H9 (cell line): ENCODE data around the gene EPN1. TPM values are rescaled to one million over a fixed set of nuclear protein-coding genes. Genes with fewer than 3 reads are reported as not detected.

Source experiments
- DNase-seq: peaks from one replicate; pipeline ENCODE4 v3.0.0-alpha.2; 2017
- H2AFZ ChIP-seq: one replicate; pipeline ENCODE4 v1.6.1; 2013; ENCODE audit warnings: mild to moderate bottlenecking, low read length, control low read depth, moderate library complexity
- H2AK5ac ChIP-seq: 2 replicates; pipeline ENCODE4 v1.6.1; 2013; ENCODE audit warnings: low read length, control low read depth, mixed read lengths; ENCODE audit not compliant: insufficient read length
- H2BK120ac ChIP-seq: one replicate; pipeline ENCODE4 v1.6.1; 2013; ENCODE audit warnings: low read depth, mild to moderate bottlenecking, low read length, control low read depth, inconsistent platforms; ENCODE audit not compliant: poor library complexity, severe bottlenecking
- H2BK12ac ChIP-seq: 2 replicates; pipeline ENCODE4 v1.6.1; 2013; ENCODE audit warnings: low read length, control low read depth, mixed read lengths, low read depth; ENCODE audit not compliant: insufficient read length
- H2BK15ac ChIP-seq: 2 replicates; pipeline ENCODE4 v1.6.1; 2013; ENCODE audit warnings: low read depth, low read length, control low read depth
- H2BK20ac ChIP-seq: one replicate; pipeline ENCODE4 v1.6.1; 2013; ENCODE audit warnings: low read depth, mild to moderate bottlenecking, low read length, control low read depth, inconsistent platforms; ENCODE audit not compliant: poor library complexity, severe bottlenecking
- H2BK5ac ChIP-seq: 2 replicates; pipeline ENCODE4 v1.6.1; 2013; ENCODE audit warnings: low read length, control low read depth, mixed read lengths; ENCODE audit not compliant: insufficient read length
- H3K14ac ChIP-seq: 2 replicates; pipeline ENCODE4 v1.6.1; 2013; ENCODE audit warnings: low read length, control low read depth; ENCODE audit not compliant: insufficient read depth
- H3K18ac ChIP-seq: 2 replicates; pipeline ENCODE4 v1.6.1; 2013; ENCODE audit warnings: low read depth, mild to moderate bottlenecking, mixed read lengths, low read length, control low read depth; ENCODE audit not compliant: insufficient read length
- H3K23ac ChIP-seq: 2 replicates; pipeline ENCODE4 v1.6.1; 2013; ENCODE audit warnings: low read length, control low read depth, mixed read lengths, low read depth; ENCODE audit not compliant: insufficient read length
- H3K23me2 ChIP-seq: 2 replicates; pipeline ENCODE4 v1.6.1; 2013; ENCODE audit warnings: low read depth, mild to moderate bottlenecking, mixed read lengths, low read length, control low read depth; ENCODE audit not compliant: insufficient read length, poor library complexity, severe bottlenecking
- H3K27ac ChIP-seq: 2 replicates; pipeline ENCODE4 v1.5.1; 2013; ENCODE audit warnings: low read length, control low read depth, mixed read lengths, low read depth; ENCODE audit not compliant: insufficient read length
- H3K27me3 ChIP-seq: 2 replicates; pipeline ENCODE4 v1.6.1; 2013; ENCODE audit warnings: low read length, control low read depth, inconsistent platforms; ENCODE audit not compliant: insufficient read depth
- H3K4ac ChIP-seq: 2 replicates; pipeline ENCODE4 v1.6.1; 2013; ENCODE audit warnings: low read depth, mild to moderate bottlenecking, control low read depth, inconsistent platforms, low read length, moderate library complexity
- H3K4me1 ChIP-seq: 2 replicates; pipeline ENCODE4 v1.6.1; 2013; ENCODE audit warnings: low read length, control low read depth, inconsistent platforms; ENCODE audit not compliant: insufficient read depth
- H3K4me2 ChIP-seq: 2 replicates; pipeline ENCODE4 v1.6.1; 2013; ENCODE audit warnings: low read length, control low read depth, mixed read lengths; ENCODE audit not compliant: insufficient read length, insufficient read depth
- H3K56ac ChIP-seq: 2 replicates; pipeline ENCODE4 v1.6.1; 2013; ENCODE audit warnings: low read depth, mild to moderate bottlenecking, mixed read lengths, low read length, control low read depth; ENCODE audit not compliant: insufficient read length
- H3K79me1 ChIP-seq: 2 replicates; pipeline ENCODE4 v1.6.1; 2013; ENCODE audit warnings: low read depth, mild to moderate bottlenecking, moderate library complexity, low read length, control low read depth, inconsistent platforms; ENCODE audit not compliant: insufficient read depth, poor library complexity, severe bottlenecking
- H3K79me2 ChIP-seq: 2 replicates; pipeline ENCODE4 v1.6.1; 2013; ENCODE audit warnings: low read length, control low read depth, inconsistent platforms; ENCODE audit not compliant: insufficient read depth
- H3K9ac ChIP-seq: 2 replicates; pipeline ENCODE4 v1.6.1; 2013; ENCODE audit warnings: low read length, control low read depth, mixed read lengths; ENCODE audit not compliant: insufficient read length; ENCODE audit errors: extremely low read depth
- H3K9me3 ChIP-seq: one replicate; pipeline ENCODE4 v1.6.1; 2013; ENCODE audit warnings: low read depth, low read length, inconsistent platforms; ENCODE audit not compliant: control insufficient read depth
- H3T11ph ChIP-seq: one replicate; pipeline ENCODE4 v1.6.1; 2013; ENCODE audit warnings: mild to moderate bottlenecking, low read length, control low read depth, inconsistent platforms
- H4K20me1 ChIP-seq: one replicate; pipeline ENCODE4 v1.6.1; 2013; ENCODE audit not compliant: control insufficient read depth, insufficient read length, insufficient read depth
- H4K5ac ChIP-seq: 2 replicates; pipeline ENCODE4 v1.6.1; 2013; ENCODE audit warnings: low read depth, mild to moderate bottlenecking, mixed read lengths, low read length, control low read depth; ENCODE audit not compliant: insufficient read length
- H4K8ac ChIP-seq: replicated peaks from 2 replicates; pipeline ENCODE4 v1.6.1; 2013; ENCODE audit warnings: low read length, control low read depth, mixed read lengths, low read depth; ENCODE audit not compliant: insufficient read length
- H4K91ac ChIP-seq: 2 replicates; pipeline ENCODE4 v1.6.1; 2013; ENCODE audit warnings: low read depth, mild to moderate bottlenecking, moderate library complexity, mixed read lengths, low read length, control low read depth; ENCODE audit not compliant: insufficient read length
- H3K27ac Mint-ChIP-seq, 3 experiments: 2 replicates in 2 of 3; 3 replicates in 1 of 3; pipeline ENCODE4 v1.8.0; 2020 to 2021; ENCODE audit warnings: mixed read lengths in 3 of 3, mild to moderate bottlenecking in 1 of 3, moderate library complexity in 1 of 3
- H3K27me3 Mint-ChIP-seq: 2 replicates; pipeline ENCODE4 v1.8.0; 2021; ENCODE audit warnings: low read depth, mild to moderate bottlenecking, moderate library complexity, mixed read lengths
- H3K36me3 Mint-ChIP-seq, 3 experiments: 2 replicates in 2 of 3; 3 replicates in 1 of 3; pipeline ENCODE4 v1.8.0; 2020 to 2021; ENCODE audit warnings: low read depth in 3 of 3, mixed read lengths in 3 of 3; ENCODE audit not compliant: insufficient read depth in 1 of 3
- H3K4me1 Mint-ChIP-seq, 2 experiments: 2 replicates each; pipeline ENCODE4 v1.8.0; 2020; ENCODE audit warnings: mixed read lengths in 2 of 2
- H3K4me3 Mint-ChIP-seq, 2 experiments: 2 replicates in 1 of 2; 3 replicates in 1 of 2; pipeline ENCODE4 v1.8.0; 2020 to 2021; ENCODE audit warnings: mild to moderate bottlenecking in 2 of 2, mixed read lengths in 2 of 2, moderate library complexity in 1 of 2
- H3K9me3 Mint-ChIP-seq, 2 experiments: 2 replicates in 1 of 2; 3 replicates in 1 of 2; pipeline ENCODE4 v1.8.0; 2020; ENCODE audit warnings: mild to moderate bottlenecking in 2 of 2, mixed read lengths in 2 of 2, moderate library complexity in 1 of 2
- WGBS: extraction: QIAGEN DNeasy Blood & Tissue Kit; methylation state at CpG from one replicate; pipeline ENCODE4 v1.1.7; 2013; ENCODE audit warnings: missing lambda C conversion rate, low lambda C conversion rate, mixed read lengths; ENCODE audit not compliant: insufficient read length; ENCODE audit errors: extremely low coverage; 5-methylcytosine and 5-hydroxymethylcytosine counted together
- total RNA-seq: library from RNA; stranded (reverse); gene quantifications from 2 replicates; pipeline ENCODE4 v1.2.1, GENCODE V29; 2021
- TF ChIP-seq, protein P1 (sequence below): fragments of 200-600 bp; sonication (generic); conservative IDR thresholded peaks from 3 replicates; pipeline ENCODE4 v1.8.0; 2021; ENCODE audit warnings: antibody characterized with exemption, mild to moderate bottlenecking

EPN1 gene
- total RNA-seq, 1 experiment from 2014 or later: 159 TPM

DNA sequence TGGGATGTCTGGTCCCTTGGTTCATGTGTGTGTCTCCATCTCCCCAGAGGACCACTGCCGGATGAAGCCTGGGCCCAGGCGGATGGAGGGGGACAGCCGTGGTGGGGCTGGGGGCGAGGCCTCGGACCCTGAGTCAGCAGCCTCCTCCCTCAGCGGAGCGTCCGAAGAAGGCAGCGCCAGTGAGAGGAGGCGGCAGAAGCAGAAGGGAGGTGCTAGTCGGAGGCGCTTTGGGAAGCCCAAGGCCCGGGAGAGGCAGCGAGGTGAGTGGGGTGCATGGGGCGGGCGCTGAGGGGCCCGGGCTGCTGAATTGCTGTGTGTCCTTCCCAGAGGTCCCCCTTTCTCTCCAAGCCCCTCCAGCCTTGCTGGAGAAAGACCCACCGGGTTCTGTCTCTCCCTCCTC lies 23.8 kb upstream of the EPN1 start:
- Mint-ChIP-seq H3K36me3 (peaks cover 6 to 46% (median 38%) of the 10 kb centered on the region in 3 experiments; a peak in 6 of 7 replicates), H3K9me3 (peaks cover 0 to 3% of the 10 kb centered on the region in 2 experiments; a peak in 3 of 5 replicates), H3K27ac (peak overlapping the region in 2 of 3 experiments; percentile 75 to 88; a peak in 3 of 7 replicates), H3K4me3 (0 out of 5 replicates have a peak overlapping the region, but pooled peaks of 1 of the 2 experiments have one; percentile 60), H3K27me3 (no peaks in the 10 kb centered on the region; the same call in 1 of the 2 replicates), H3K4me1 (peaks cover 19 to 22% of the 10 kb centered on the region in 2 experiments)
- Histone ChIP-seq H3K56ac (no peak overlapping the region), H2BK120ac (no peak overlapping the region), H3K14ac (no peak overlapping the region), H4K5ac (no peak overlapping the region), H3K4ac (no peak overlapping the region), H2BK12ac (no peak overlapping the region), H2BK20ac (no peak overlapping the region), H3K9ac (no peak overlapping the region), H3K9me3 (no peaks in the 10 kb centered on the region), H4K20me1 (peaks cover 5% of the 10 kb centered on the region), H3K23ac (no peak overlapping the region), H3K27ac (no peak overlapping the region), H3K79me1 (no peaks in the 10 kb centered on the region), H2BK15ac (no peak overlapping the region), H3T11ph (no peak overlapping the region), H3K79me2 (peaks cover 7% of the 10 kb centered on the region; the same call in 1 of the 2 replicates), H4K91ac (no peak overlapping the region), H4K8ac (no peak overlapping the region), H2BK5ac (no peak overlapping the region), H3K4me2 (no peak overlapping the region), H3K27me3 (no peaks in the 10 kb centered on the region), H2AFZ (no peak overlapping the region), H3K18ac (no peak overlapping the region), H3K23me2 (peaks cover 29% of the 10 kb centered on the region), H3K4me1 (no peaks in the 10 kb centered on the region), H2AK5ac (no peak overlapping the region)
- WGBS: no CpG with 5 or more reads among the region's 18 CpGs
- TF ChIP-seq, protein P1, sequence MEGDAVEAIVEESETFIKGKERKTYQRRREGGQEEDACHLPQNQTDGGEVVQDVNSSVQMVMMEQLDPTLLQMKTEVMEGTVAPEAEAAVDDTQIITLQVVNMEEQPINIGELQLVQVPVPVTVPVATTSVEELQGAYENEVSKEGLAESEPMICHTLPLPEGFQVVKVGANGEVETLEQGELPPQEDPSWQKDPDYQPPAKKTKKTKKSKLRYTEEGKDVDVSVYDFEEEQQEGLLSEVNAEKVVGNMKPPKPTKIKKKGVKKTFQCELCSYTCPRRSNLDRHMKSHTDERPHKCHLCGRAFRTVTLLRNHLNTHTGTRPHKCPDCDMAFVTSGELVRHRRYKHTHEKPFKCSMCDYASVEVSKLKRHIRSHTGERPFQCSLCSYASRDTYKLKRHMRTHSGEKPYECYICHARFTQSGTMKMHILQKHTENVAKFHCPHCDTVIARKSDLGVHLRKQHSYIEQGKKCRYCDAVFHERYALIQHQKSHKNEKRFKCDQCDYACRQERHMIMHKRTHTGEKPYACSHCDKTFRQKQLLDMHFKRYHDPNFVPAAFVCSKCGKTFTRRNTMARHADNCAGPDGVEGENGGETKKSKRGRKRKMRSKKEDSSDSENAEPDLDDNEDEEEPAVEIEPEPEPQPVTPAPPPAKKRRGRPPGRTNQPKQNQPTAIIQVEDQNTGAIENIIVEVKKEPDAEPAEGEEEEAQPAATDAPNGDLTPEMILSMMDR: no peak
- DNase-seq: no peak
